ENCODE data around the gene FAM13C.

FAM13C gene

DNA sequence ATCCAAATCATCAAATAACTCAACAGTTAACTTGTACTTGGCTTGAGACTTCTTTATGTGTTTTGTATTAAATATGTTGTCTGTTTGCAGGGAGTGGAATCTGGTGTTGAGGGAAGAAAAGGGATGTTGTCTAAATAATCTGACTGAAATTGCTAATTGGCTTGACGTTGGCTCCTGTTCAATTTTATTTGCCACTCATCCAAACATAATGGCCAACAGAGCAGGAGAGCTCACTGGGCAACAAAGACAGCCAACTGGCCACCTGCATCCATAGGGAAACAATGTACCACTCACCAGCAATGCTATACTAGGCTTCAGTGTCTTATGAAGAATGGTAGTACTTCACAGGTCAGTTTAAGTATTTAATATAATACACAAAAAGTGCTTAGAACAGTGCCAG is 80.5 kb downstream of the FAM13C start:
- DNase-seq (ENCODE audit: low read depth in 2 of 3, low spot score in 1 of 3) = no peak

DNA sequence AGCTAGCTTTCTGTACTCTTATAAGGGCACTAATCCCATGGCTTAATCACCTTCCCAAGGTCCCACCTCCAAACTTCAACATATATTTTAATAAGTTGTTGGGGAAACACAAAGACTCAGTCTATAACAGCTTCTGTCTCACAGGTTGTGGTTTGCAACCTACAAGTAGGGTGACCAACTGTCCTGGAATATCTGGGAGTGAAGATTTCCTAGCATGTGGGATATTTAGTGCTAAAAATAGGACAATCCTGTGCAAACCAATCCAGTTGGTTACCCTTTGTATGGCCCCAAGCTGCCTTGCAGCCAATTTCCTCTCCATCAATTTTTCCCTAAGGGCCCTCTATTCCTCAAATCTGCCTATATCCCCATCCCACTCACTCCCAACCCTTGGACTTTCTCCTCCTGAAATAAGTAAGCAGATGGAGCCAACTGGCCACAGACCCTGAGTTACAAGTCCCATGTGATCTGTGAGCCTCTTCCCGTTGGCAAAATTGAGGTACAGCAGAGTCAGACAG is 82.3 kb downstream of the FAM13C start:
- no peak for DNase-seq (ENCODE audit: low read depth in 2 of 3, low spot score in 1 of 3)

DNA sequence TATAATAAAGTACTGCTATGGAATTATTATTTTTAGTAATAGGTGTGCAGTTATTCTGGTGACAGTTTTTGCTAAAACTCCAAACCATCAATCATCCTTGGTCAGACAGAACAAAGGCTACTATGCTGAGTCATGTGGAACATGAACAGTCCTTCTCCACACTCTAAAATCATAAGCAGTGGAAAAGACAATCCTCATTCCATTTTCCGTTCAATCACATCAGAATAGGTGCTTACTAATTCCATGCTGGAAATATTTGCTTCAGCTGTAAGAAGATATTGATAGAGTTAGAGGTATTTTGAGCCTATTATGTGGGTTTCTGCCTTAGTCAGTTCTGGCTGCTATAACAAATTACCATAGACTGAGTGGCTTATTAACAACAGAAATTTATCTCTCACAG is 82.9 kb downstream of the FAM13C start:
- DNase-seq (ENCODE audit: low read depth in 2 of 3, low spot score in 1 of 3) = no peak

DNA sequence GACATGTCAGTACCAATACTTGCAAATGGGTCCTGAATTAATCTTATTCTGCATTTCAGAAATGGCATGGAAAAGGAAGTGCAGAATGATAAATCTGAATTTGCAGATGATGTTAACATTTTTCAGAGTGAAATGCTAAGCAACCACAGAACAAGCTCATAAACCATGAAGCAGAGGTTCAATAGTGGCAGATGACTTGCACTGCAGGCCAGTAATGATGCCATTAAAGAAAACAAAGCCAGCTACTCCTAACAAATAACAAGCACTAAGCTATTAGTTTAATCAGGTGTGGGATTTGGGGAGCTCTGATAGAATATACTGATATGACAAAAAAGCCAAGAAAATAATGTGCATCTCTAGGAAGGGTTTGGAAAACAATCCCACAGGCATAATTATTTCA is 85.4 kb downstream of the FAM13C start:
- no peak for DNase-seq (ENCODE audit: low read depth in 2 of 3, low spot score in 1 of 3)

DNA sequence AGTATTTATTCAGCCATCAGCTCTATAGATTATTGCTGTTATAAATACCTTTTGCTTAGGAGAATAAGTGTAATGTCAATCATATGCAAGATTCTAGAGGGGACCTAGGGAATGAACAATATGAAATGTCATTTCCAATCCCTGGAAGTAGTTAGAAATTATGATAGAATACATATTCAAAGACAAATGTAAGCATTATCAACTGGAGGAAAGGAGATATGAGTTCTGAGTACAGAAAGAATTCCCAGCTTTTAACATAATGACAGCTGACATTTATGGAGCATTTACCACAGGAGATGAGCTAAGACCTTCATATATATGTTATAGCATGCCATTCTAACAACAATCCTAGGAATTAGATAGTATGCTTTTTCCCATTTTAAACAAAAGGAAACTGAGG is 86.2 kb downstream of the FAM13C start:
- no peak for DNase-seq (ENCODE audit: low read depth in 2 of 3, low spot score in 1 of 3)

DNA sequence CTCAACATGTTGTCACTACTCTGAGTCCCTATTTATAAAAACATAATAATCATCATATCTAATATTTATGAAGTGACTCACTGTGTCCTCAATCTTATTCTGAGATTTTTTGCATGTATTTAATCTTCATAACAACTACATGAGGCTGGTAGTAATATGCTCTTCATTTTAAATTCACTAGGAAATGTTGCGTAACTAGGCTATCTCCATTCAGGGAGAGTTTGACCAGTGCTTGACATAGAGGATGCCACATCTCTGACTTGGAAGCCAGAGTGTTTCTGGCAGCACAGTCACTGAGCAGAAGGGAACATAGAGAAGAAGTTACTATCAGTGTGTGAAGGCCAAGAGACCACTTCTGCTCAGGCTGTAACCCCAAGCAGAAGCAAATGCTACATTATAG is 88.9 kb downstream of the FAM13C start:
- no peak for DNase-seq (ENCODE audit: low read depth in 2 of 3, low spot score in 1 of 3)

DNA sequence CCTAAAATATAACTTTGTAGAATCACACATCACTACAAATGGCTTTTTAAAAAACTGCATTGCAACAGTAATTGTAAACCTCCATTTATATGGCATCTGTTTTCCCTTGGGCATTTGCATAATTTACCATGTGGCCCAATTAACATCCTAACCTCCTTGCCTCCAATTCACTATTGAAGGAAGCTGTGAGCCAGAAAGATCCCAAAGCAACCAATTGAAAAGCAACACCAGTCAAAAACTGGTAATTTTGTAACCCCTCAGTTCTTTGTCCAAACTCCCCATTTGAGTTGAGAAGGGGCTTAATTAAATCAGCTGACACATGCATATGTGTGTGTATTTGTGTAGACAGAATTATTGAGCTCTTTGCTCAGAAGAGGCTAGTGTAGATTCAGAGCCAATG is 90.3 kb downstream of the FAM13C start:
- DNase-seq (ENCODE audit: low read depth in 2 of 3, low spot score in 1 of 3) = no peak

DNA sequence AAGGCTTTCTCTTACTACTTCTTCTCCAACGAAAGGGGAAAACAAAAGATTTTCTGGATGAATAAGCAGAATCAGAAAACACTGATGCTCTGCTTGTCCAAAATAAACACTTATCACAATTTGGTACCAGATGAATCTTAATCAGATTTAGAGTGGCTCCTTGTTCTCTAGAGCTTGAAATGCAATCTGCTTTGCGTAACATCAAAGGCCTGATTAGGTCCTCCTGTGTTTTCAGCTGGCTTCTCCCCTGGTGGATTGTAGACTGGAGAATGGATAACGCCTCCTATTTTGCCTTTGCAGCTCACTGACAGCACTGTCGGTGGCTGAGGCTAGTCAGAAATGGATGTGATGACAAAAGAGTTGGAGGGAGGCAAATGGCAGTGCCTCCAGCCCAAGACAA is 91.2 kb downstream of the FAM13C start:
- DNase-seq (ENCODE audit: low read depth in 2 of 3, low spot score in 1 of 3) = no peak

DNA sequence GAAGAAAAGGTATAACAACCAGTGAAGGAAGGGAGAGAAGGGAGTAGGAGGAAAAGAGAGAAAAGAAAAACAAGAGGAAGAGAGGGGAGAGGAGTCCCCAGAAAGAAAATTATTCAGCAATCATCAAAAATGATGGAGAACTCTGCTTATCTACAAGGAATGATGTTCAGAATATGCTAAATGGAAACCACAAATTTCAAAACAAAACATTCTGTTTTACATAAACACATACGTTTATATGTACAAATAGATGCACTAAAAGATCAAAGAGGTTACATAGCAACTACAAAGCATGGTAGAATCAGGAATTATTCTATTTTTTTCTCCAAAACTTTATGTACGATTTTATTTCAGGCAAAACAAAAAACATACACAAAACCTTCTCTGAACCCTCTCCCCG is 91.9 kb downstream of the FAM13C start:
- DNase-seq (ENCODE audit: low read depth in 2 of 3, low spot score in 1 of 3) = no peak

DNA sequence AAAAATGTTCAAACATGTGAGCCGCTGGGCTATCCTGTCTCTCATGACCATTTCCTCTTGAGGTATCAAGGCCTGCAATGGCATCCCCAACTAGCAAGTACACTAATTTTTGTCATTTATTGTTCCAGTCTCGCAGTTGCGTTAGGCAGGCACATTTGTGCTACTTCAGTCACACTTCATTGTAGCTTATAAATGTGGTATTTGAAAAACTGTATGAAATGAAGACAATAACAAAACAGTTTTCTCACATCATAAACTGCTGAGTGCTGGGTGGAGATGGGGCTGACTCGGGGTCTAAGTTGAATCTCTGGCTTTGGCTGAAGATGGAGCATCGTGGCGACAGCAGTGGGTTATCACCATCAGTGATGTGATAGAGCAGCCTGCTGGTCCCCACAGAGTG is 92.7 kb downstream of the FAM13C start:
- no peak for DNase-seq (ENCODE audit: low read depth in 2 of 3, low spot score in 1 of 3)

DNA sequence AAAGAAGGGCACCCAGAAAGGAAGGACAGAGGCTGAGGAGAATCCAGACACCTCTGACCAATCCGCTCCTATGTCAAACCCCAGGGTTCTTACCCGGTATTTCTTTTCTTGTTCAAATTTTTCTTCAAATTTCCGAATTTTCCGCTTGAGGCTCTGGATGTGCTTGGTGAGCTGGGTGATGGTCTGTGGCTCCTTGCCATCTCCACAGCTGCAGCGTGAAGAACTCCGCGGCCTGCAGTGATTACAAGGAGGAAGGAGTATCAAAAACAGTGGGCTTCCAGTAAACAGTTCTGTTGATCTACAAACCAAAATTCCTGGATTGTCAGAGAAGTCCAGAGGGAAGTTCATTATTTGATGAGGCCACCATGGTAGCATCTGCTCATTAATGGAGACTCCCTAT is 93.9 kb downstream of the FAM13C start:
- no peak for DNase-seq (ENCODE audit: low read depth in 2 of 3, low spot score in 1 of 3)

DNA sequence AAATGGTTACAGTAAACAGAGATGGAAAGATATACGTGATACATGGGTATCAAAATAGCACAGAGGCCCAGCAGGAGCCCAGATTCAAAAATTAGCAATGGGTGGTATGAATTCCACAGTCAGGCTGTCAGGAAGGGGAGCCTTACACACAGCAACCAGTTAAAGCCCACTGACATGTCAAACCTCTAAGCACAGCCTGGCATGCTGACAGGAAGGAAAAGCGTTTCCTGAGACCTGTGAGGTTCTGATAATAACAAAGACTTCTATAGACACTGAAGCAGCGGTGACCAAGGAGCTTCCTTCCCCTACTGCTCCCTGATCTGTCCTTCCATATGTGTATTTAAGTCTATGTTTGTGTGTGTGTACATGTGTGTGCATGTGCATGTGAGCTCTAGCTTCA is 96.0 kb downstream of the FAM13C start:
- no peak for DNase-seq (ENCODE audit: low read depth in 2 of 3, low spot score in 1 of 3)

DNA sequence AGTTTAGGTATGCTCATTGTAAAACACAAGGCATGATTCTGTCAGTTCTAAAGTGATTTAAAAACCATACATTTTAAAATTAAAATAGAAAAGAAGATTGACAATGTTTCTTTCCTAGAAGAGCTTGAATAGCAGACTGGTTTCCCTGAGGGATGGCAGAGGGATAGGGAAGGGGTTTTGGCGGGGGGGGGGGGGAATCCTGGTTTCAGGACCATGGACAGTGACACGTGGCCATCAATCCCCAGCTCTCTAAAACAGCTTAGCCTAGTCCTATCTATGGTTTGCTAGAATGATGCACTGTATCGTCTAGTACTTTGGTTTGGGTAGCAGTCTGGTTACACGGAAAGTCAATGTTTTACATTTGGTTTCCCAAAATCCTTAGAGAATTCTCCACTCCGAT is 97.2 kb downstream of the FAM13C start:
- no peak for DNase-seq (ENCODE audit: low read depth in 2 of 3, low spot score in 1 of 3)

DNA sequence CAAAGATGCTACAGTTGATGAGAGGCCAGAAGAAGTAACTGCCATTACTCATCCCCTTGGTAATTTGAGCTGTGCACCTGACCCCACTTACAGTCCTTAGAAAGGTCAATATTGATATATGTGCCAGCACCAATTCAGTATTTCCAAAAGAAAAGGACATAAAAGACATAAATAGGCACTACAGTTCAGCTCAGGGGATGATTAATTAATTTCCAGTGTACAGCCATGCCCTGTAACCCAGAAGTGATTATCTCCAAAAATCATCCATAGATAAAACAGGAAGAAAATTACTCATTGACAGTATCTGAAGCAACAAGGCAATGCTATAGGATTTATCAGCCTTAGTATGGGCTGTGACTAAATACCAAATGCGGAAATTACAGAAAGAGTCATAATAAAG is 103.5 kb downstream of the FAM13C start:
- DNase-seq (ENCODE audit: low read depth in 2 of 3, low spot score in 1 of 3) = no peak

DNA sequence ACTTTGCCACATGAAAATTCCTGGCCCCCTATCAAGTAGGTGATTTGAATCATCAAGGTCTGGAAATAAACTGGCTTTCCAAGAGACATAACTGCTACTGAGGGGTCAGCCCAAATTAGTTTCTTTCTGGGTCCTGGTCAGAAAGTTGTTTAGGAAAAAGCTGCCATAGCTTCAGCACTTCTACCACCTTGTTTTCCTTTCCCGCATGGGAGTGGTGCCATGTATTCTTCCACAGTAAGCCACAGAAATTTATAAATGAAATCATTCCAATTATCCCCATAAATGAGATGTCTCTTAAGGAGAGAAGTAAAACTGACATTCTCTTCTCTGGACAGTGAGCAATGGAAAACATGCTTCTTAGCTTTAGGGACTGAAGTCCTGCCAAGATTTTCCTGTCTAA is 105.1 kb downstream of the FAM13C start:
- DNase-seq (ENCODE audit: low read depth in 2 of 3, low spot score in 1 of 3) = no peak

DNA sequence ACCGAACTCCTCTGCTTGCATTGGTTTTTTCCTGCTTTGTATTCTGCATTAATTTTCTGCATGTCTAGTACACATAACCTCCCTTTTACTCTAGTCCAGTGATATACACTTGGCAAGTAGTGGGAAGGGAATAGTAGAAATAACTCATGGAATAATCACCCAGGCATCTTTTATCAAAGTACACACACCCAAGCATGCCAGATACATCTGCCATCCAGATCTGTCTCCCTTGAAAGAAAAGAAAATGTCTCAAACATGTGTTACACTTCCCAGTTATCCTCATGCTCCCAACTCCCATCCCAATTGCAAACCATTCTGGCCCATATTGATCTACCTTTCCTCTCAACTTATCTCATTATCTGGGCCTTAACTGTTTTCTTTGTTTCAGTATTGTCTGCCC is 106.9 kb downstream of the FAM13C start:
- no peak for DNase-seq (ENCODE audit: low read depth in 2 of 3, low spot score in 1 of 3)

DNA sequence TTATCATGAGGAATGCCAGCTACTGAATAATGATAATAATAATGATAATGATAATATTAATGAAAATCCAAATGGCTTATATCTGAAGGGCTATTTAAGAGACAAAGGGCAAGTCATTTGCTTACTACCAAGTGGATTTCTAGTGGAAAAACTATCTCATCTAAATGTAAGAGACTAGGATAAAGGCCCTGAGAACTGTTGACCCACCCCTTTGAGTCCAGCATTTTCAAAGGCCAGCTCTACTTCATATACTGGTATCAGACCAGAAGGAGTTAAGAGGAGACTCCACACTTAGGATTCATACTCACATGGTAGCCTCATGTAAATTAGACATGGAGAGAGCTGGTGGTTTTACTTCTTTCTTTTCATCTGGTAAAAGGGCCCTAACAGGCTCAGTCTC is 109.9 kb downstream of the FAM13C start:
- DNase-seq (ENCODE audit: low read depth in 2 of 3, low spot score in 1 of 3) = no peak

DNA sequence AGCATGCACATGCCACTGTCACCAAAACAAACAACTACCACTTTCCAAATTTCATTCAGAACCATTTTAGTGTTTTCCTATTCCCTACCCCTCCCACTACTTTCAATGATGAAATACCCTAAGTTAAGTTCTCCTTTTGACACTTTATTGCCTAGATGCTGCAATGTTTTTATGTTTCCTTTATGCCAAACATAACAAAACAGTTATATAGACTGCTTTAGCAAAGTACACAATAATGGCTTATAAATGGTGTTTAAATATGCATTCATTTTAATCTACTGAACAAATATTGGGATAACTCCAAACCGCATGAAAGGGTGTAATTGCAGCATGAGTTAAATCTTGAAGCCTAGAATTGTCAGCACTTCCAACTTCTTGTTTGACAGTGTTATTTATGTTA is 116.7 kb downstream of the FAM13C start:
- no peak for DNase-seq (ENCODE audit: low read depth in 2 of 3, low spot score in 1 of 3)

DNA sequence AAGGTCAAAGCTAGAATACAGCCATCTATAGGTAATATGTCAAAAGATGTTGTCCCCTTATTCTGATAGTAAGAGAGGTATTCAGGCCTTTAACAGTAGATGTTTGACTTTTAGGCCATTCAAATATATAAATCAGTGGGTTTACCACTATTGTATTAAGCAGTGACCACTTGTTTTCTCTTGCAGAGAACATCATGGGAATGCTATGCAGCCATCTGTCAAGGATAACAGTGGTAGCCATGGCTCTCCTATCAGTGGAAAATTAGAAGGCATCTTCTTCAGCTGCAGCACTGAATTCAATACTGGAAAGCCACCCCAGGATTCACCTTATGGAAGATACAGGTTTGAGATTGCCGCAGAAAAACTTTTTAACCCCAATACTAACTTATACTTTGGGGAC is 117.5 kb downstream of the FAM13C start:
- DNase-seq (ENCODE audit: low read depth in 2 of 3, low spot score in 1 of 3) = no peak

DNA sequence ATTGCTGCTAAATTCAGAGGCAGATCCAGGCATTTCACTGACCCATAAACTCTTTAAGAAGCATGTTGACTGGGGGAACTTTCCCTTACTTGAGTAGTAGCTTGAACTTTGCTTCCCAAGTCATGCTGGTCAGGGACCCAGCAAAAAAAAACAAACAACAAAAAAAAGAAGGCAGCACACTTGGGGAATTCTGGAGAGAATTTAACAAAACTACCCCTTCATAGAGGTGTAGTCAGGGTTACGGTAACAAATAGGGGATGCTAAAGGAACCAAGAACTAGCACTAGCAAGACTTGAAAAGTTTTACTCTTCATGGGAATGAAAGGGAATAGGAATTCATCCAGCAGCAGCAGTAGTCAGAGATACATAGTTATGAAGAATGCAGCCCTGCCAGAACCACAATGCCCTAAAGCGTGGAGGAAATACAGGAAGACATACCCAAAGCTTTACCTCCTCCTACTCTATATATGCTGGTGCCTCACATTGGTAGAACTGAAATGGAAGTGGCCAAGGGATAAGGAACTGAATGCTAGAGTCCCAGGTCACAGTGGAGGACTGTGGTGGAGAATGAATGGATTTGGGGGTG is 118.6 kb downstream of the FAM13C start:
- no peak for DNase-seq (ENCODE audit: low read depth in 2 of 3, low spot score in 1 of 3)

DNA sequence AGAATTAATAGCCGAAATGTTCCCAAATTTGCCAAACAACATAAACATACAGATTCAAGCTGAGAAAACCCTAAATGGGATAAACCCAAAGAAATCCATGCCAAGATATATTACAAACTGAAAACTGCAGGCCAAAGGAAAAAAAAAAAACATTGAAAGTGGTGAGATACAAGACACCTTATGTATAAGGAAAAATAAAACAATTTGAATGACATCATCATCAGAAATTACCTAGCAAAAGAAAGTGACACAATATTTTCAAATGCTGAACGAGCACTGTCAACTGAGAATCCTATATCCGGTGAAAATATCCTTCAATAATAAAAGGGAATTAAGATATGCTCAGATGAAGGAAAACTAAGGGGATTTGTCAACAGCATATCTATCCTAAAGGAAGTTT is 119.4 kb downstream of the FAM13C start:
- no peak for DNase-seq (ENCODE audit: low read depth in 2 of 3, low spot score in 1 of 3)

DNA sequence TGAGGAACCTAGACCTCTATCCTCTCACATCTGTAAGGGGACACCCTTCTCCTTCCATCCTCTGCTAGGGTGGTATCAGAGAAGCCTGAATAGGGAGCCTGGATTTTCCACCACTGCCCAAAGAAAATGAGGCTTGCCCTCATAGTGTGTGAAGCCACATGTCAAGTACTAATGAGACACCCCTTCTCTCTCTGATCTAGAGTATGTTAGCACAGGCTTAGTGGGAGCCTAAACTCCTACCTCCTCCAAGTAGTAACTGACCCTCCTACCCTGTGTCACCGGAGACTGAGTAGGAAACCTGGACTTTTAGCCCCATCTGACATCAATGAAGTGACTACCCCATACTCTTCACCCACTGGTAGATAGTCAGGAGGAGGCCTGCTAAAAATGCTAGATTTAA is 120.3 kb downstream of the FAM13C start:
- DNase-seq (ENCODE audit: low read depth in 2 of 3, low spot score in 1 of 3) = no peak

DNA sequence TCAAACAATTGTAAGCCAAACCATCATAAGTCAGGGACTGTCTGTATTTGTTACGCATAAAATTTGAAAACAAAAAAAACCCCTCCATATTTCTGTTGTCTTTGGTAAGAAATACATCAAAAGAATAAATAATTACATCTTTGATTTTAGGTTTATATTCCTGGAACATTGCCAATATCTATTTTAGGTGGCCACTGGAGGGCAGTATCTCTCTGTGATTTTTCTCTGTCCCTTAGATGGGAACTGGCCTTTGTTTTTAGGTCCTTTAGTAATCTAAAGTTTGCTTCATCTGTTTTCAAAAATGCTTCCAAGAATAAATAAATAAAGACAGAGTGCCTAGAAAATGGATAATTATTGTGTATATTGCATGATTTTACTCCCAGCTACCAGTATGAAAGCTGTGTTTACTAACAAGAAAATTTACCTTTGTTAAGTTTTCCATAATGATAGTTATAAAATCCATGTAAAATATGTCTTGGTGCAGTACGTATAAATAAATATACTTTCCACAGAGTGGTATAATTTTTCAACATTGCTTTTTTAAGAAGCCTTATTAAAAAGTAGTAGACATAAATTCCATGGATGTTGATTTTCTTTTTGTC is 121.7 kb downstream of the FAM13C start:
- peak in 1 of 3 donors; percentile 5 for DNase-seq (ENCODE audit: low read depth in 2 of 3, low spot score in 1 of 3)

Measured in stimulated activated CD4-positive, alpha-beta T cell treated with anti-CD3 and anti-CD28 coated beads, Interleukin-12 subunit alpha, Interleukin-12 subunit beta, amount 100 ng/mL, for 48 hours (primary cell).